Osteoblast (primary cell): ENCODE results near the gene LRRC74A. TPM values are rescaled to one million over a fixed set of nuclear protein-coding genes. Genes with fewer than 3 reads are reported as not detected.

Source experiments
- DNase-seq: peaks from one replicate; pipeline ENCODE4 v3.0.0; 2011; ENCODE audit warnings: low spot score, mixed read lengths; ENCODE audit not compliant: insufficient read length; ENCODE audit errors: missing footprints
- H2AFZ ChIP-seq: 2 replicates; pipeline ENCODE4 v1.6.0; 2011; ENCODE audit warnings: mild to moderate bottlenecking, low read length
- H3K27ac ChIP-seq: 2 replicates; pipeline ENCODE4 v1.5.1; 2011; ENCODE audit warnings: mild to moderate bottlenecking, low read depth, low read length, moderate library complexity
- H3K27me3 ChIP-seq: 2 replicates; pipeline ENCODE4 v1.6.0; 2012; ENCODE audit warnings: mild to moderate bottlenecking, control low read depth, inconsistent platforms, low read length, moderate library complexity; ENCODE audit not compliant: insufficient read depth
- H3K36me3 ChIP-seq: 2 replicates; pipeline ENCODE4 v1.5.1; 2011; ENCODE audit warnings: mild to moderate bottlenecking, low read length, control low read depth, moderate library complexity; ENCODE audit not compliant: insufficient read depth
- H3K4me1 ChIP-seq: 2 replicates; pipeline ENCODE4 v1.5.1; 2011; ENCODE audit warnings: mild to moderate bottlenecking, low read length, control low read depth, moderate library complexity; ENCODE audit not compliant: insufficient read depth
- H3K4me2 ChIP-seq: 2 replicates; pipeline ENCODE4 v1.6.0; 2011; ENCODE audit warnings: mild to moderate bottlenecking, low read length; ENCODE audit not compliant: insufficient read depth
- H3K4me3 ChIP-seq: fragments of 200-600 bp; sonication (generic); 3 replicates; pipeline ENCODE4 v1.5.1; 2012; ENCODE audit warnings: mild to moderate bottlenecking, low read length, inconsistent platforms; ENCODE audit not compliant: insufficient read depth
- H3K79me2 ChIP-seq: 2 replicates; pipeline ENCODE4 v1.6.0; 2012; ENCODE audit warnings: mild to moderate bottlenecking, low read length, control low read depth, inconsistent platforms; ENCODE audit not compliant: insufficient read depth
- H3K9me3 ChIP-seq: 2 replicates; pipeline ENCODE4 v1.5.1; 2011; ENCODE audit warnings: low read depth, low read length, control low read depth
- H4K20me1 ChIP-seq: 2 replicates; pipeline ENCODE4 v1.6.0; 2012; ENCODE audit warnings: mild to moderate bottlenecking, low read length, control low read depth; ENCODE audit not compliant: insufficient read depth
- CTCF ChIP-seq: IDR thresholded peaks from 2 replicates; pipeline ENCODE4 v1.5.1; 2011; ENCODE audit warnings: mild to moderate bottlenecking, low read depth, low read length, moderate library complexity; ENCODE audit errors: extremely low read depth
- total RNA-seq: library from RNA; depleted of rRNA; stranded (reverse); fragments of >200 nt; gene quantifications from 2 replicates; pipeline ENCODE4 v1.2.3, GENCODE V29; 2012

LRRC74A gene
- total RNA-seq, 1 donor, result not detected

- Histone ChIP-seq H3K79me2 (no peaks in the 10 kb centered on the region), H3K9me3 (no peaks in the 10 kb centered on the region), H3K36me3 (no peaks in the 10 kb centered on the region), H3K4me2 (no peak overlapping the region), H4K20me1 (no peaks in the 10 kb centered on the region), H3K4me1 (no peaks in the 10 kb centered on the region), H2AFZ (no peak overlapping the region), H3K27me3 (peaks cover 6% of the 10 kb centered on the region), H3K4me3 (no peak overlapping the region), H3K27ac (no peak overlapping the region)
- TF ChIP-seq CTCF, result no peak
- no peak for DNase-seq
Measured at GRCh38 chr14:76829650-76830421, 3.6 kb downstream of the LRRC74A start.

- Histone ChIP-seq H3K4me3 (no peak overlapping the region), H3K27me3 (peaks cover 6% of the 10 kb centered on the region), H3K4me2 (no peak overlapping the region), H3K36me3 (no peaks in the 10 kb centered on the region), H3K79me2 (no peaks in the 10 kb centered on the region), H4K20me1 (no peaks in the 10 kb centered on the region), H3K9me3 (no peaks in the 10 kb centered on the region), H2AFZ (no peak overlapping the region), H3K4me1 (no peaks in the 10 kb centered on the region), H3K27ac (no peak overlapping the region)
- DNase-seq, result no peak
- no peak for TF ChIP-seq CTCF
Measured at GRCh38 chr14:76830556-76830955, 4.3 kb downstream of the LRRC74A start.

GRCh38 chr14:76832503-76832988 lies 6.3 kb downstream of the LRRC74A start:
- Histone ChIP-seq H3K4me1 (no peaks in the 10 kb centered on the region), H2AFZ (no peak overlapping the region), H3K4me3 (no peak overlapping the region), H3K4me2 (no peak overlapping the region), H3K79me2 (no peaks in the 10 kb centered on the region), H3K27ac (no peak overlapping the region), H3K27me3 (peaks cover 12% of the 10 kb centered on the region), H3K9me3 (no peaks in the 10 kb centered on the region), H3K36me3 (no peaks in the 10 kb centered on the region), H4K20me1 (no peaks in the 10 kb centered on the region)
- no peak for DNase-seq
- no peak for TF ChIP-seq CTCF

- Histone ChIP-seq H3K36me3 (no peaks in the 10 kb centered on the region), H3K9me3 (no peaks in the 10 kb centered on the region), H4K20me1 (no peaks in the 10 kb centered on the region), H3K79me2 (no peaks in the 10 kb centered on the region), H2AFZ (no peak overlapping the region), H3K4me3 (no peak overlapping the region), H3K27me3 (peaks cover 13% of the 10 kb centered on the region), H3K4me1 (no peaks in the 10 kb centered on the region), H3K4me2 (no peak overlapping the region), H3K27ac (no peak overlapping the region)
- DNase-seq, result no peak
- TF ChIP-seq CTCF, result no peak
Measured at GRCh38 chr14:76833011-76833410, 6.8 kb downstream of the LRRC74A start.
